ENCODE data around the gene C5orf15. TPM values are rescaled to one million over a fixed set of nuclear protein-coding genes. Genes with fewer than 3 reads are reported as not detected.

Gene C5orf15
- total RNA-seq, 1 donor from 2014 or later = 120 TPM

DNA sequence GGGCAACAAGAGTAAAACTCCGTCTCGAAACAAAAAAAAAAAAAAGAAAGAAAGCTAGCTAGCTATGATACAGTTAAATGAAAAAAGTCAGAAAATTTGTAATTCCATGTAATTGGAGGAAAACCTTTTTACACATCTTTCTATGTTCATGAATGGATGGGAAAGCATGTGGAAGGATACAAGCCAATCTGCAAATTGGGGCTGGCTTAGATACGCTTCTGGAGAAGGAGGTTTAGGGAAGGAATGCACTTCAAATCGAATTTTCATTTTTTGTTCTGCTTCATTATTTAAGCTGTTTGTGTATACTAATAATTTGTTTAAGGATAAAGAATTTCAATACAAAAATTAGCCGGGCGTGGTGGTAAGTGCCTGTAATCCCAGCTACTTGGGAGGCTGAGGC, 29.6 kb upstream of the C5orf15 start:
- peaks cover 49% of the 10 kb centered on the region for H3K4me1 Mint-ChIP-seq
- no peak for TF ChIP-seq EZH2 (IDR thresholded peaks at IDR 0.05)
- no peak for TF ChIP-seq EZH2phosphoT487 (IDR thresholded peaks at IDR 0.05)
- TF ChIP-seq, protein P1, sequence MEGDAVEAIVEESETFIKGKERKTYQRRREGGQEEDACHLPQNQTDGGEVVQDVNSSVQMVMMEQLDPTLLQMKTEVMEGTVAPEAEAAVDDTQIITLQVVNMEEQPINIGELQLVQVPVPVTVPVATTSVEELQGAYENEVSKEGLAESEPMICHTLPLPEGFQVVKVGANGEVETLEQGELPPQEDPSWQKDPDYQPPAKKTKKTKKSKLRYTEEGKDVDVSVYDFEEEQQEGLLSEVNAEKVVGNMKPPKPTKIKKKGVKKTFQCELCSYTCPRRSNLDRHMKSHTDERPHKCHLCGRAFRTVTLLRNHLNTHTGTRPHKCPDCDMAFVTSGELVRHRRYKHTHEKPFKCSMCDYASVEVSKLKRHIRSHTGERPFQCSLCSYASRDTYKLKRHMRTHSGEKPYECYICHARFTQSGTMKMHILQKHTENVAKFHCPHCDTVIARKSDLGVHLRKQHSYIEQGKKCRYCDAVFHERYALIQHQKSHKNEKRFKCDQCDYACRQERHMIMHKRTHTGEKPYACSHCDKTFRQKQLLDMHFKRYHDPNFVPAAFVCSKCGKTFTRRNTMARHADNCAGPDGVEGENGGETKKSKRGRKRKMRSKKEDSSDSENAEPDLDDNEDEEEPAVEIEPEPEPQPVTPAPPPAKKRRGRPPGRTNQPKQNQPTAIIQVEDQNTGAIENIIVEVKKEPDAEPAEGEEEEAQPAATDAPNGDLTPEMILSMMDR (IDR thresholded peaks at IDR 0.05) = no peak

DNA sequence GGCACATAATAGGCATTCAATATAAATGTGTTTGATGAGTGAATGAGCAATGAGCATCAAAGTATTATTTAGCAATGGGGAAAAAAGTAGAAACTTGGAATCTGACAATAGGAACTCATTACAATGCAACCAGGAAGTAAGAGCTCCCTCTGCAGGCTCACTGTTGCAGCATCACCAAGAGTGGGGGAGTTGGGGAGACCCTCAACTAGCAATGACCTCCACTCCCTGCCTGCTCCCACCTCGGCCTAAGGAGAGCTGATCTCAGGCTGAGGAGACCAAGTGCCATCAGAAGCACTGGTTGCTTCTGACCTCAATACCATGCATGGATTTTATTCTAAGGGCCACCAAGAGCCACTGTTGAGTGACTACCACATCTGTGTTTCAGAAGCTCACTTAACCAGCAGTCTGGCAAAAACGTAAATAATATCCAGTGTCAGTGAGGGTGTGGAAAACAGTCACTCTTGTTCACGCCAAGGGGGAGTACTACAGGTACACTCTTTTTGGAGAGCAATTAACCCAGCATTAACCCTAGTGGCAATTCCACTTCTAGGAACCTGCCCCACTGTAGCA, 28.3 kb upstream of the C5orf15 start:
- Mint-ChIP-seq H3K4me3 (no peak overlapping the region), H3K27me3 (ENCODE audit: insufficient read depth, low read depth) (peaks cover 4% of the 10 kb centered on the region), H3K36me3 (peaks cover 9% of the 10 kb centered on the region), H3K4me1 (peaks cover 42% of the 10 kb centered on the region), H3K27ac (no peak overlapping the region), H3K9me3 (no peaks in the 10 kb centered on the region)
- H4K20me1 ChIP-seq (ENCODE audit: low read depth) = peaks cover 99% of the 10 kb centered on the region
- TF ChIP-seq, protein P1 (IDR thresholded peaks at IDR 0.05) = peak; percentile 81
- no peak for TF ChIP-seq EZH2 (IDR thresholded peaks at IDR 0.05)
- no peaks in the 10 kb centered on the region for H3K9me3 ChIP-seq (ENCODE audit: low read depth)
- no peaks in the 10 kb centered on the region for H3K27me3 ChIP-seq
- no peak overlapping the region for H2AFZ ChIP-seq (replicated peaks)
- peaks cover 9% of the 10 kb centered on the region for H3F3A ChIP-seq (ENCODE audit: low read depth)
- H3K4me3 ChIP-seq = no peak overlapping the region
- H3K79me2 ChIP-seq (ENCODE audit: low read depth) = peaks cover 100% of the 10 kb centered on the region
- H3K27ac ChIP-seq = no peak overlapping the region
- peaks cover 21% of the 10 kb centered on the region for H3K4me1 ChIP-seq
- DNase-seq (ENCODE audit: low spot score) = peak; percentile 52
- H3K4me2 ChIP-seq = no peak overlapping the region
- H3K36me3 ChIP-seq = no peaks in the 10 kb centered on the region
- no peak overlapping the region for H3K9ac ChIP-seq

More for the DNA sequence above, 29.6 kb upstream of the C5orf15 start:
- Histone ChIP-seq H3K27me3 (no peaks in the 10 kb centered on the region), H3K9me3 (ENCODE audit: low read depth) (no peaks in the 10 kb centered on the region), H3K4me2 (no peak overlapping the region), H3K4me3 (no peak overlapping the region), H3K9ac (no peak overlapping the region), H3F3A (ENCODE audit: low read depth) (peaks cover 9% of the 10 kb centered on the region), H3K79me2 (ENCODE audit: low read depth) (peaks cover 100% of the 10 kb centered on the region), H4K20me1 (ENCODE audit: low read depth) (peaks cover 100% of the 10 kb centered on the region), H3K27ac (no peak overlapping the region), H3K4me1 (peaks cover 23% of the 10 kb centered on the region), H3K36me3 (no peaks in the 10 kb centered on the region), H2AFZ (replicated peaks) (no peak overlapping the region)
- H3K36me3 Mint-ChIP-seq = peaks cover 14% of the 10 kb centered on the region
- H3K27ac Mint-ChIP-seq = no peak overlapping the region
- H3K27me3 Mint-ChIP-seq (ENCODE audit: insufficient read depth, low read depth) = peaks cover 4% of the 10 kb centered on the region
- no peak overlapping the region for H3K4me3 Mint-ChIP-seq
- no peak for DNase-seq (ENCODE audit: low spot score)
- H3K9me3 Mint-ChIP-seq = no peaks in the 10 kb centered on the region

DNA sequence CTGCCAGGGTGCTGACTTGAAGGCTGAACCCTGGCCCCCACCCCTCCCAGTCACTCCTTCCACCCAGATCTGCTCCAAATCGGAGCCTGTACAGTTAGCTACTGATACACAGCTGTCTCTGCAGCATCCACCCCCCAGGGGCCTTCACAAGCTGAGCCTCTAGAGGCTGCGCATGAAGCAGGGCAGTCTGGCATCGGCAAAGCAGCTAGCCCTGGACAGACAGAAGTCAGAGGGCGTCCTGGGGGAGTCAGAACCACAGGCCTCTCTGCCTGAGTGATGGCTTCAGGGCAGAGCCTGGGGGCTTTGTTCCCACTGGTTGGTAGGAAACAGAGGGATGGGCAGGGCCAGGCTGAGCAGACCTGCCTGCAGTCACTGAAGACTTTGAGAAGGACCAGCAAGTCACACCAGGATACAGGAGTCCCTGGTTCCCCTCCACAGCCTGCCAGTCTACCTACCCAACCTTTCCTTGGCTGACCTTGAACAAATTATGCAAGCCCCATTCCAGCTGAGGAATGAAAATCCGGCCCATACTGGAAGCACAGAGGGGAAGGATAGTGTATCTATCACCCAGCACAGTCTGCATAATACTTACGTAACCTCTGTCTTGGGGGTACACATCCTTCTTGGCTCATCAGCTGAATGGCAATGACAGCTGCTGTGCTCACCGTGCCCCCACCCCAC, 27.6 kb upstream of the C5orf15 start:
- Histone ChIP-seq H3K27ac (no peak overlapping the region), H2AFZ (replicated peaks) (no peak overlapping the region), H3K4me3 (no peak overlapping the region), H3K79me2 (ENCODE audit: low read depth) (peaks cover 100% of the 10 kb centered on the region), H3K9me3 (ENCODE audit: low read depth) (no peaks in the 10 kb centered on the region), H4K20me1 (ENCODE audit: low read depth) (peaks cover 97% of the 10 kb centered on the region), H3K4me1 (peaks cover 21% of the 10 kb centered on the region), H3K36me3 (no peaks in the 10 kb centered on the region), H3K27me3 (no peaks in the 10 kb centered on the region), H3K4me2 (peak overlapping the region; percentile 24), H3F3A (ENCODE audit: low read depth) (peaks cover 9% of the 10 kb centered on the region), H3K9ac (peak overlapping the region; percentile 25)
- Mint-ChIP-seq H3K27ac (no peak overlapping the region), H3K4me1 (peaks cover 40% of the 10 kb centered on the region), H3K4me3 (no peak overlapping the region), H3K36me3 (peaks cover 8% of the 10 kb centered on the region), H3K27me3 (ENCODE audit: insufficient read depth, low read depth) (peaks cover 4% of the 10 kb centered on the region), H3K9me3 (no peaks in the 10 kb centered on the region)
- no peak for DNase-seq (ENCODE audit: low spot score)
- TF ChIP-seq EZH2phosphoT487 (IDR thresholded peaks at IDR 0.05) (no peak), EZH2 (IDR thresholded peaks at IDR 0.05) (no peak)
- TF ChIP-seq, protein P1 (IDR thresholded peaks at IDR 0.05) = no peak
